ENCODE data around the gene ENTREP3.
"Not testable (repeated sequence)": the region's sequence is repeated elsewhere in the genome, so short reads cannot be mapped to it uniquely, and the experiment has no call there.

ENTREP3 gene

GRCh38 chr1:155220211-155220965 lies 34.9 kb downstream of the ENTREP3 start:
- DNase-seq: not testable (repeated sequence)

GRCh38 chr1:155219592-155220031 lies 35.7 kb downstream of the ENTREP3 start:
- DNase-seq: peak; percentile 19

- DNase-seq: no peak
Observed at GRCh38 chr1:155218854-155219591, 36.3 kb downstream of the ENTREP3 start.

- DNase-seq: peak; percentile 27
Observed at GRCh38 chr1:155214702-155215101, 40.6 kb downstream of the ENTREP3 start.

- DNase-seq: not testable (repeated sequence)
Observed at GRCh38 chr1:155212051-155212440, 43.2 kb downstream of the ENTREP3 start.

GRCh38 chr1:155211381-155212050 lies 43.8 kb downstream of the ENTREP3 start:
- not testable (repeated sequence) for DNase-seq

GRCh38 chr1:155210314-155211104 lies 44.8 kb downstream of the ENTREP3 start:
- no peak for DNase-seq

GRCh38 chr1:155209312-155209721 lies 46.0 kb downstream of the ENTREP3 start:
- DNase-seq: no peak

GRCh38 chr1:155208541-155209311 lies 46.6 kb downstream of the ENTREP3 start, which contains the start of gene MTX1:
Gene MTX1, plus strand, starts transcription at chr1:155208695. Its CDS starts 110 bp downstream, at chr1:155208805.
- peak; percentile 95 for DNase-seq

- DNase-seq: no peak
Observed at GRCh38 chr1:155207806-155208540, 47.3 kb downstream of the ENTREP3 start, which contains the start of gene THBS3. Gene THBS3, minus strand, starts transcription at chr1:155207897. Its CDS starts 21 bp downstream, at chr1:155207876.

- peak; percentile 92 for DNase-seq
Observed at GRCh38 chr1:155206891-155207805, 48.1 kb downstream of the ENTREP3 start.

GRCh38 chr1:155205969-155206593 lies 49.2 kb downstream of the ENTREP3 start:
- DNase-seq: no peak

GRCh38 chr1:155205035-155205434 lies 50.2 kb downstream of the ENTREP3 start:
- no peak for DNase-seq

GRCh38 chr1:155202731-155203515 lies 52.4 kb downstream of the ENTREP3 start:
- no peak for DNase-seq

- no peak for DNase-seq
Observed at GRCh38 chr1:155202198-155202597, 53.1 kb downstream of the ENTREP3 start.

- DNase-seq: no peak
Observed at GRCh38 chr1:155200920-155201319, 54.4 kb downstream of the ENTREP3 start.

- no peak for DNase-seq
Observed at GRCh38 chr1:155199792-155200191, 55.5 kb downstream of the ENTREP3 start.

- DNase-seq: no peak
Observed at GRCh38 chr1:155198547-155198906, 56.8 kb downstream of the ENTREP3 start.
